GF-D8 (cell line): ENCODE measurements around the gene HSPG2.
"Not testable (repeated sequence)": the region's sequence is repeated elsewhere in the genome, so short reads cannot be mapped to it uniquely, and the experiment has no call there.

Experiments
- DNase-seq: peaks from one replicate; lab custom pipeline; 2025; lab: John Stamatoyannopoulos, UW

Gene HSPG2

DNA sequence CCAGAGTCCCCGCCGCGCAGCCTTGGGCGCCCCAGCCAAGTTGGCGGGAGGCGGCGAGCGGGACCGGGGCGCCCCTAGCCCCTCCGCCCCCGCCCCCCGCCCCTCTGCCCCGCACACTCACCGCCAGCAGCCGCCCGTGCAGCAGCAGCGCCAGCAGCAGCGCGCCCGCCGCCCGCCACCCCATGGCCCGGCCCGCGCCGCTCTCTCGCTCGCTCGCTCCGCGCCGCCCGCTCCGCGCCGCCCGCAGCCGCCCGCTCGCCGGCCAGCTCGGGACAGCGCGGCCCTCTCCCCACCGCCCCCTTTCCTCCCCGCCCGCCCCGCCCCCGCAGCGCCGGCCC, at the start of gene HSPG2:
HSPG2 (minus strand) TSS at position 277 of the 338 bp plus-strand sequence; CDS start at position 184, 93 bp downstream.
- no peak for DNase-seq

DNA sequence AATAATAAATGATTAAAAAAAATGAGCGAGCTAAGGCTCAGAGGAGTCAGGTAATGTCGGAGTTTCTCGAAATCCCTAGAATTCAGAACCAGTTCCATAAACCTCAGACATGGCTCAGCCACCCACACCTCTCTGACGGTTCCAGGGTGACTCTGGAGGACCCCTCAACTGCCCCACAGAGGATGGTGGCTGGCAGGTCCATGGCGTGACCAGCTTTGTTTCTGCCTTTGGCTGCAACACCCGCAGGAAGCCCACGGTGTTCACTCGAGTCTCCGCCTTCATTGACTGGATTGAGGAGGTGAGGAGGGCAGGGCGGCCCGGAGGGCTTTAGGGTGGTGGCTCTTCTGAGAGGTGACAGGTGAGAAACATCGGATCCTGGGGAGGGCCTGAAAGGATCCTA, 49.3 kb upstream of the HSPG2 start:
- DNase-seq, result not testable (repeated sequence)

DNA sequence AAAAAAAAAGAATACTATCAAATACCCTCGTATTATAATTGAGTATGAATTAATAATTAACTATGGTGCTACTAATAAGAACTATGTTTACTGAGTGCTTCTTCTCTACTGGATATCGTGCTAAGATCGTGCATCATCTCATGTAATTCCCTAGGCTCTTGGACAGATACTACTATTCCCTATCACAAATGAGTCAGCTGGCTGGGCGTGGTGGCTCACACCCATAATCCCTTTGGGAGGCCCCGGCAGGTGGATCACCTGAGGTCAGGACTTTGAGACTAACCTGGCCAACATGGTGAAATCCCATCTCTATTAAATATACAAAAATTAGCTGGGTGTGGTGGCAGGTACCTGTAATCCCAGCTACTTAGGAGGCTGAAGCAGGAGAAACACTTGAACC, 48.8 kb upstream of the HSPG2 start:
- DNase-seq, result not testable (repeated sequence)

GRCh38 chr1:21983539-21983938, 46.4 kb upstream of the HSPG2 start:
- DNase-seq, result not testable (repeated sequence)

DNA sequence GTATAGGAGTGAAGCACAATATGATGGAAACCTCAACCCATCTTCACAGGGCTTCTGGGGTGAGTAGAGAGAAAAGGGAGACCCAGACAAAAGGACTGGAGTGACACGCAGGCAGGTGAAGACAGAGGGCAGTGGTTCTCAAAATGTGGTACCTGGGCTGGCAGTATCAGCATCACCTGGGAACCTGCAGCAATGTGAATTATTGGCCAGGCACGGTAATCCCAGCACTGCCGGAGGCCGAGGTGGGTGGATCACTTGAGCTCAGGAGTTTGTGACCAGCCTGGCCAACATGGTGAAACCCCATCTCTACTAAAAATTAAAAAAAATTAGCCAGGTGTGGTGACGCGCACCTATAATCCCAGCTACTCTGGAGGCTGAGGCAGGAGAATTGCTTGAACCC, 45.0 kb upstream of the HSPG2 start:
- DNase-seq, result not testable (repeated sequence)

- DNase-seq, result not testable (repeated sequence)
These were observed 44.1 kb upstream of the HSPG2 start for GRCh38 chr1:21981253-21981652.

DNA sequence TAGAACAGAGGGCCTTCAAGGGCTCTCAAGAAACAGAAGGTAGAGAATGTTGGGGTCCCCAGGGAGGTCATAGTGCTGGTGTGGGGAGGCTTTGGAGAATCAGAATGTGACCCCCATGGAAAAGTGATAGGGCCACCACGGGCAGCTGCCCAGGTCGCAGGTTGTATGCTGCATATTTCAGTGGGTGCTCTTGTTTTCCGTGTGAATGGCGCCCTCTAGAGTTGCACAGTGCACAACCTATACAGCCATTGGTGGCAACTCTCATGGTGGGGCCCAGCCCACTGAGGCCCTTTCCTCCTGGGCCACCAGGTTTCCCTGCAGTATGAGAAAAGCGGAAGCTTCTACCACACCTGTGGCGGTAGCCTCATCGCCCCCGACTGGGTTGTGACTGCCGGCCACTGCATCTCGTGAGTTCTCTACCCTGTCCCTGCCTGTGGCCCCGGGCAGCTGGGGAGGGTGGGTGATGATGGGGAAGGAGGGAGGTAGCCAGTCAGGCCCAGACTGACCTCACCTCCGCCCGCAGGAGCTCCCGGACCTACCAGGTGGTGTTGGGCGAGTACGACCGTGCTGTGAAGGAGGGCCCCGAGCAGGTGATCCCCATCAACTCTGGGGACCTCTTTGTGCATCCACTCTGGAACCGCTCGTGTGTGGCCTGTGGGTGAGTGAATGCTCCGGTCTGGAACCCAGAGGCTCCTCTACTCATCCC, 43.6 kb upstream of the HSPG2 start:
- not testable (repeated sequence) for DNase-seq

DNA sequence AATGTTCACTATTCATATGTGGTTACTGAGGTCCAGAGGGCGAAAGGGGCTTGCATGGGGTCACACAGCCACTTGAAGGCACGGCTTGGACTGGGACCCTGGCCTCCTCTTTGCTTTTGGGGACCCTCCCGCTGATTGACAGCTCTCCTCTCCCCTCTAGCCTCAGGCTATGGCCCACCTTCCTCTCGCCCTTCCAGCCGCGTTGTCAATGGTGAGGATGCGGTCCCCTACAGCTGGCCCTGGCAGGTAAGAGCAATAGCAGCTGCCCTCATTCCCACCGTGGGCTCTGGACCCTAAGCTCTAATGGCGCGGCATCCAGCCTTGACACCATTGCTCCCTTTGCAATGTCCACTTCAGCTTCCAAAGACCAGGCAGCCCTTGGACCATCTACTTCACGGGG, 41.1 kb upstream of the HSPG2 start:
- not testable (repeated sequence) for DNase-seq

- not testable (repeated sequence) for DNase-seq
These were observed 39.7 kb upstream of the HSPG2 start, which contains the start of gene CELA3B for GRCh38 chr1:21976703-21977239. CELA3B (plus strand) TSS chr1:21977022; CDS start chr1:21977040, 18 bp downstream.

DNA sequence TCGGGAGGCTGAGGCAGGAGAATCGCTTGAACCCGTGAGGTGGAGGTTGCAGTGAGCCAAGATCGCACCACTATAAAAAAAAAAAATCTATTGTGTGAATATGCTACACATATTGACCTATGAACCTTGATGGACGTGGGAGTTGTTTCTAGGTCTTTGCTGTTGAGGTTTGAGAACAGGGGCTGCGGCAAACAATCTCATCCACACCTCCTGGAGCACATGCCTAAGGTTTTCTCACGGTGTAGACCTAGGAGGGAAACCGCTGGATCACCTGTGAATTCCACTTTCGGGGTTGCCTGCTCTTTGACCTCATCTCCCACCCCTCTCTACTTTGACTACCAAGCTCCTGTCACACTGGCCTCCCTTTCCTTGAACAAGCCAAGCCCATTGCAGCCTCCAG, 38.2 kb upstream of the HSPG2 start:
- not testable (repeated sequence) for DNase-seq

DNA sequence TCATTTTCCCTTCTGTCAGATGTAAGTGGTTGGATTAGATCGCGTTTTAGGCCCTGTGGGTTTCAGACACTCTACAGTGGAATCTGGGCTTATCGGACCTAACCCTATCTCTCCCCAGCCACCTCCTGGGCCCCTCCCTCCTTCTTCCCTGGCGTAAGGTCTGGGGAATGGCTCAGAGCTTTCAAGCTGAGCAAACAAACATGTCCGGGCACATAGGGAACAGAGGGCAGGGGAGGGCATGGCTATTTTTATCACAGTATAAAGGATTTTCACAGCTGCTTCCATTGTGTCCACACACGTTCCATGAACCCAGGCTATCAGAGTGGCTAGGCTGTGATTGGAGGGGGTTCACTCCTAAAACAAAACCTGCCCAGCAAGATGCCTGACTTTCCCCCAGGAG, 37.6 kb upstream of the HSPG2 start:
- not testable (repeated sequence) for DNase-seq

- not testable (repeated sequence) for DNase-seq
These were observed 36.8 kb upstream of the HSPG2 start for GRCh38 chr1:21973948-21974347.

DNA sequence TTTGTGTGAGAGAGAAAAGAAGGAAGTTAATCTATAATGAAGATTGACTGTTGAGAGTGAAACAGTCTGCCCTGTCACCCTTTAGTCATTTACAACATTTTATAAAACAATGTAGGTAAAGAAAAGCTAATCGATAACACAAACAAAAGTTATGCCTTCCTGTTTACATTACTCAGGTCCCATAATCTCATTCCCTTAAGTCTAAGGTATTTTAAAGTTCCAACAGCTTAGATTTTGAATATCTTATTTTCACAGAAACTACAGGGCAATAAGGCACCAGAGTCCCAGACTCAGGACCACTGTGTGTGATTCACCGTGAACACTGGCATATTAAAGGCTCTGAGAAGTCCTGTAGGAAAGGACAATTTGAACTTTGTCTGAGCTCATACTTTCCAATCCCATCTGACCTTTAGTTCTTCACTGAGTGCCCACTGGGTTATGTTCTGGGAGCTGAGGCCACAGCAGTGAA, 35.9 kb upstream of the HSPG2 start:
- not testable (repeated sequence) for DNase-seq

DNA sequence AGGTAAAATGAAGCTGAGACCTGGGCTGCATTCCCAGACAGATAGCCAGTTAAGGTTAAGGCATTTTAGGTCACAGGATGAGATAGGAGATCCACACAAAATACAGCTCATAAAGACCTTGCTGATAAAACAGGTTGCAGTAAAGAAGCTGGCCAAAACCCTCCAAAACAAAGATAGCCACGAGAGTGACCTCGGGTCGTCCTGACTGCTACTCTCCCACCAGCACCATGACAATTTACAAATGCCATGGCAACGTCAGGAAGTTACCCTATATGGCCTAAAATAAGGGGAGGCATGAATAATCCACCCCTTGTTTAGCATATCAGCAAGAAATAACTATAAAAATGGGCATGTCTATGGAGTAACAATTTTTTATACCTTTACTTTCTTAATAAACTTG, 33.4 kb upstream of the HSPG2 start:
- DNase-seq, result not testable (repeated sequence)

DNA sequence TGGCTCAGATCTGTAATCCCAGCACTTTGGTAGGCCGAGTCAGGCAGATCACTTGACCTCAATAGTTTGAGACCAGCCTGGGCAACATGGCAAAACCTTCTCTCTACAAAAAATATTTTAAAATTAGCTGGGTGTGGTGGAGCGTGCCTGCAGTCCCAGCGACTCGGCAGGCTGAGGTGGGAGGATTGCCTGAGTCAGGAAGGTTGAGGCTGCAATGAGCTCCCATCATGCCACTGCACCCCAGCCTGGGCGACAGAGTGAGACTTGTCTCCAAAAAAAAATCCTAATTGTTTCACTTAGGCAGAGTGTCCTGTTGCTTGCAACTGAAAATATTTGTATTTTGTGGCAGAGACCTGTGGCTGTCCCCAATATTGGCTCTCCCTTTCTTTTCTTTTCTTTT, 32.0 kb upstream of the HSPG2 start:
- not testable (repeated sequence) for DNase-seq

DNA sequence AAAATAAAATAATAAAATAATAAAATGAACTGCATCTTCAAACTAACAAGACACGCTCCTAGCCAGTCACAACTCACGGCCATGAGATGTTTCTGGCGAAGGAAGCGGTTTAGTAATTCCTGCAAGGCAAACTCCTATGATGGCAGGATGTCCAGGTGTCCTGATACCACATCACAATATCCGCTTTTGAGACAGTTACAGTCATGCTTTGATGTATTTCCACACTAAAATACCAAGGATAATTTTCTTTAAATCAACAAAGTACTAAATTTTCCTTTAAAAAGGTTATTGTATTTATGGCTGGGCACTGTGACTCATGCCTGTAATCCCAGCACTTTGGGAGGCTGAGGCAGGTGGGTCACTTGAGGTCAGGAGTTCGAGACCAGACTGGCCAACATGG, 30.1 kb upstream of the HSPG2 start:
- not testable (repeated sequence) for DNase-seq

GRCh38 chr1:21966247-21967000, 29.3 kb upstream of the HSPG2 start:
- DNase-seq, result no peak

DNA sequence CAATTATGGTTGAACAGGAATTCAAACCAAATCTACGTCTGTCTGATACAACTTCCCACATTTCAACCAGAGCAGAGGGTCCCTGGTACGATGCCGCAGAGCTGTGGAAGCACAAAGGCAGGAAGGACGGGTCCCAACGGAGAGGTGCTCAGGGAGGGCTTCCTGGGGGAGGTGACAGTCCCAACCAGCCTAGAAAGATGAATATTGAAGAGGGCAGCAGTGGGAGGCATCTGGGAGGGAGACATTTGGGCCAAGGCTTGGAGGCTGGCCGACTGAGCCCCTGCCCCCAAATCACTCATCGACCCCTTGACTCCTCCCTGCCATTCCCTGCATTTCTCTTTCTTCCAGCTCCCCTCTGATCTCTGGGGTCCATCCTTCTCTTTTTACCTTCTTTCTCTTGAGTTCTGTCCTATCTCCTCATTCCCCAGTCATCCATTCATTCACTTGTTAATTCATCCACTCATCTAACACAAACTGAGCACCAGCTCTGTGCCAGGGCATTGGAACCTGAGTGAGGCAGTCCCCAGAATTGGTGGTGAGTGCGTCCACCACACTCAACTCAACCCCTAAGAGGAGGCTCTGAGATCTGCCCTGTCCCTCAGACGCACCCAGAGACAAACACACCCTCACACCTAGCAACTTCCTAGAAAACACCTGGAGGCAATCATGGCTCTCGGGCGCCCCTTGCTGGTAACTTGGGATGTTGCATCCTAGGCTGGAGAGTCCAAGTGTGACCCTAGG, 26.5 kb upstream of the HSPG2 start:
- DNase-seq, result no peak

- no peak for DNase-seq
These were observed 24.7 kb upstream of the HSPG2 start for GRCh38 chr1:21961799-21962198.

DNA sequence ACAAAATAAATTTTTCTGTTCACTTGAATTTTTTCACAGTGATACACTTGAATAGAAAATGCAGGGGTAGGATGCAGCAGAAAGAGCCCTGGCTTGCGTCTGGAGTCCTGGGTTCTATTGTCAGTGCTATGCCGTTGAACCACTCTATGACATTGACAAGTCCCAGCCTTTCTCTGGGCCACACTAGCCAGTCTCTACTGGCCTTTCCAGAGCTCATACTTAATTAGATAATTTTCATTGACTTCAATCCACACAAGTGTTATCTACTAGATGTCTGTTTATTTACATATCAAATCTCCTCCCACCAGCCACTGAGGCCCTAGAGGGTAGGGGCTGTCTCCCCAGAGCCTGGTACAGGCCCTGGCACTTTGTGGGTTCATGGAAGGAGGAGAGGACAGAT, 24.2 kb upstream of the HSPG2 start:
- DNase-seq, result no peak

- no peak for DNase-seq
These were observed 19.8 kb upstream of the HSPG2 start for GRCh38 chr1:21956720-21957552.
